ENCODE data around the gene ANKRD53.

Gene ANKRD53, protein sequence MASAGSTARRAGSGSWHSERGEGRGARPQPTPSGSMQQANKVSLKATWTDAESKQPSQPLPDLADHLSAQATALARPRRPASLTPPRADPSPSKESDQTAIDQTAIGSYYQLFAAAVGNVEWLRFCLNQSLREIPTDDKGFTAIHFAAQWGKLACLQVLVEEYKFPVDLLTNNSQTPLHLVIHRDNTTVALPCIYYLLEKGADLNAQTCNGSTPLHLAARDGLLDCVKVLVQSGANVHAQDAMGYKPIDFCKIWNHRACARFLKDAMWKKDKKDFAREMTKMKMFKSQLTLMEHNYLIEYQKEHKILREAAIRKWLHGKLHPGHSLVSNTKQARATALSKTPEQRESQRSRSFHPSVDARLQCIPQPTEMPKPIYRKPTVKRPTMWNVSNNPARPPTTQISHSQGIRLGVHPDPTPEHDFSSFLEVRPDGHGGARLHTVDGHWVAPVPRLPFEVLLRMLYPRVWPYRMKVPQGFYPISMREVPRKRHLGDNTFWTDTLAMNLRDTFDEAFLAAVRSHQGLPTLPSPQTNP

GRCh38 chr2:70978341-70979179 is at the start of gene ANKRD53:
Gene ANKRD53, plus strand, starts transcription at chr2:70978630. Its CDS starts 16 bp downstream, at chr2:70978646.
- peak; percentile 49 for DNase-seq

- DNase-seq, result no peak
These were observed 47.8 kb upstream of the ANKRD53 start for GRCh38 chr2:70930371-70931329.

GRCh38 chr2:70931376-70932000 is 46.9 kb upstream of the ANKRD53 start:
- DNase-seq, result no peak

DNA sequence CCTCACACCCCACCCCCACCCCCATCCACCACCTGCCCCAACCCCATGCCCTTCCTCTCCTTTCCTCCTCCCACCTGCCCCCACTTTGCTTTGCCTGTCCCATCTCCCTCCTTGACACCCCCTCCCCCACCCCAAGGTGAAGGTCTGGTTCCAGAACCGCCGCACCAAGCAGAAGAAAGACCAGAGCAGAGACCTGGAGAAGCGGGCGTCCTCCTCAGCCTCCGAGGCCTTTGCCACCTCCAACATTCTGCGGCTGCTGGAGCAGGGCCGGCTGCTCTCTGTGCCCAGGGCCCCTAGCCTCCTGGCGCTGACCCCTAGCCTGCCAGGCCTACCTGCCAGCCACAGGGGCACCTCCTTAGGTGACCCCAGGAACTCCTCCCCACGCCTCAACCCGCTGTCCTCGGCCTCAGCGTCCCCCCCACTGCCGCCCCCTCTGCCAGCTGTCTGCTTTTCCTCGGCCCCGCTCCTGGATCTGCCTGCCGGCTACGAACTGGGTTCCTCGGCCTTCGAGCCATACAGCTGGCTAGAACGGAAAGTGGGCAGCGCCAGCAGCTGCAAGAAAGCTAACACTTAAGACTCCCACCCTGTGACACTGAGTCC is 45.7 kb upstream of the ANKRD53 start:
- no peak for DNase-seq

- DNase-seq, result no peak
These were observed 43.4 kb upstream of the ANKRD53 start for GRCh38 chr2:70934981-70935380.

DNA sequence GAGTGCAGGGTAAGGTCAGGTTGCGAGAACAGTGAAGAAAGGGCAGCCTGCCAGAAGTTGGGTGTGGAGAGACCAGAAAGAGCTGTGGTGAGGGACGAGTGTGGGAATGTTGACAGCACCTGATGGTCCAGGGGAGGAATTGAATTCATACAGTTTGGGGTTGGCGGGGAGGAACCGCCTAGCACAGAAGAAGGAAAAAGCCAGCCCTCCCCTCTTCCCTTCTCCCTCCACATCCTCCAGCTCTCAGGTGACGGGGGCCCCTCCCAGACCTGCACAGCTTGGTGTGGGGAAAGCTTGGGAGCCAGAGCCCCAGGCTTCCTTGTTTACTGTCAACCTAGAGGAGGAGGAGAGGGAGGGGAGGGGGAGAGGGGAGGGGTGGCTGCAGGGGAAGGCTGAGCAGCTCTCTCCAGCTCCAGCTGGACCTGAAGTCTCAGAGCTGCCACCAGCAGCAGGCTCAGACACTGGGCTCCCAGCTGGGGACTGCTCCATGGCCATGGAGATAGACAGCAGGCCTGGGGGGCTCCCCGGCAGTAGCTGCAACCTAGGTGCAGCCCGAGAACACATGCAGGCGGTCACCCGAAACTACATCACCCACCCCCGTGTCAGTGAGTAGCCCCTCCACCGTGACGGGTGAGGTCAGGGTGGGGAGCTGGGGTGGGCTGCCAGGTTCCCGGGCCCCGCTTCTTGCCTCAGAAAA is 42.8 kb upstream of the ANKRD53 start, which contains the start of gene ATP6V1B1:
Gene ATP6V1B1 (plus strand): TSS at position 433 of the 697 bp plus-strand sequence. CDS start 55 bp downstream, at position 488.
- no peak for DNase-seq

DNA sequence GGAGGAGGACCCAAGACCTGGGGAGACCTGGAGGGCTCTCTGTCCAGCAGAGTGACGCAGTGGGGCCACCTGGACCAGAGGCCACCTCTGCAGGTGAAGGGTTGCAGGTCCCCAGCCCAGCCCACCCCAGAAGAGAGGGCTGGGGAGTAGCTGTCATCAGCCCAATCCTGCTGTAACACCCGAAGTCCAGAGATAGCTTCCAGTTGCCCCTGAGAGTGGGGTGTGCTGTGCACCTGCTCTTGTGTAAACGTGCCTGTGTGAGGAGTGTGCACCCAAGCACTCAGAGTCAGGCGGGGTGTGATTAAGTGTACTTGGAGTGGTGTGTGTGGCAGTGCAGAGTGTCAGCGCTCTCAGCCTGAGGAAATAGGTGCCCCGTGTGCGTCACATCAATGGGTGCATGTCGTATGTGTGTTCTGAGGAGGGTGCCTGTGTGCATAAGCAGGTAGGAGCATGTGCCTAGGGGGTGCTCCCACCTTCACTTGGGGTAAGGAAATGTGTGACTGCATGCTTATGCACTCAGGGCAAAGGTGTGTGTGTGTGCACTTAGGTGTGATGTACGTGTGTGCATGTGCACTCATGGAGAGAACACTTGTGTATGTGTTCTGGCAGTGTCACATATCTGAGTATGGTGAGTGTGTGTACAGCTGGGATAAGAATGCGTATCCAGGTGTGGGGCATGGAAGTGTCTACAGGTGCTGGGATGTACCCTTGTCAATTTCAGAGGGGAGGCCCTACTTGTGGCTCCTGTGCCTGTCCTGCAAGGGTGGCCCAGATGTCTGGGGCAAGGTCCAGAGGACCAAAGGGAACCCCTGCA is 42.1 kb upstream of the ANKRD53 start:
- DNase-seq, result no peak

DNA sequence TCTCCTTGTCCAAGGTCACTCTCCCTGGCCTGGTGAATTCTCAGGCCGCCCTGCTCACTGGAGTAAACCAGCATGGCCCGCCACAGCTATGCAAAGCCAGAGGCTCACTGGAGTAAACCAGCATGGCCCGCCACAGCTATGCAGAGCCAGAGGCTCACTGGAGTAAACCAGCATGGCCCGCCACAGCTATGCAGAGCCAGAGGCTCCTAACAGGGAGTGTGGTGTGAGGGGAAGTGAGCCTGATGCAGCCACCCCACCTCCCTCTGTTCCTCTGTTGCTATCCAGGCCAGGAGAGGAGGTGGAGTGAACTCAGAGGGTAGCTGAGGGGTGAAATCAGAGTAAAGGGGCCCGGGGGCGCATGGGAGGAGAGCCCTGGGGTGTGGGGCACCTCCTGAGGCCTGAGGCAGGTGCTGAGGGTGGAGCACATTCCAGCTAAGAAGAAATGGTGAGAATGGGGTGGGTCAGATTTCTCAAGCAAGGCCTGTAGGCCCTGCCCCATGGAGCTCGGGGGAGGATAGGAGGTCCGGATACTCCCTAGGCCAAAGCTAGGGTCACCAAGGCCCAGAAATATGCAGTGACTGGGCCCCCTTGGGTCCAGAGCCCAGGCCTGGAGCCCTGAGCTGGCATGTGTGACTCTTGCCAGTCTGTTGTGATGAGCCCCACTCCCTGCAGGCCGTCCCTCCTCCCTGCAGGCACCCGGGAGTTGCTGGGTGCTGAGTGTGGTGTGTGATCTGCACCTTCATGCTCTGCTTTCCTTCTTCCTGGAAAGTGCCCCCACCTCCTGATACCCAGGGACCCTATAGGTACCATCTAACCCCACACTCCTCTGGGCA is 41.2 kb upstream of the ANKRD53 start:
- no peak for DNase-seq

GRCh38 chr2:70937866-70938585 is 40.4 kb upstream of the ANKRD53 start:
- no peak for DNase-seq

- no peak for DNase-seq
These were observed 39.9 kb upstream of the ANKRD53 start for GRCh38 chr2:70938586-70938950.

DNA sequence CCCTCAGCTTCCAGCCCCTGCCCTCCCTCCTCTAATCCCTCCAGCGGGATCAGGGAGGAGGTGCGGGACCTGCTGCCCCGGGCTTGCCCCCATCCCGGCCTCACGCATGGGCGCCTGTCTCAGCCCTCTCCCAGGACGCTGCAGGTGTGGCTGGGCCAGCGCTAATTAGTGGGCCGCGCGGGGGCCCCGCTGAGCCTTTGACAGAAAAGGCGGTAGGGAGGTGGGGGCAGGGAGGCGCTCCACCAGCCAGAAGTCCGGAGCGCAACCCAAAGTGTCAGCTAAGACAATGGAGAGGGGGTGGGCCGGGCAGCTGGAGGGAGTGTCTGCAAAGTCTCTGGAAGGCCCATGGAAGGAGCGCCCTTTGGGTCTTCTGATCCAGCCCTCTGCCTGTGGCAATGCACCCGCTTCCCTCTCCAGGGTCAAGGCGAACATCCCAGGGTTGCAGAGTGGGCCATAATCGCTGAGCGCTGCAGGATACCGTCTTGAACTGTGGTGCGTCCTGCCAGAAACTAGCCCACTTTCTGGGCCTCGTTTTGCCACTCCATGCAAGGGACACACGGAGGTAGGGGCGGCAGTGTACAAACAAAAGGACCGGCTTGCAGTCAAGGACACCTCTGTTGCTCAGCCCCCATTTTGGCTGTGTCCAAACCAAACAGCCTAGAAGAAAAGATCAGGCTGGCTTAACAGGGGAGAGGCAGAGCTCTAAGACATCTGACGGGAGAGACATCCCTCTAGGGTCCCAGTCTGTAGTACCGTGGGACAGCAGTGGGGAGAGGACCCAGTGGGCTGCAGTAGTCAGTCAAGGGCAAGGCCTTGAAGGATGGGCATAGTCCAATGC is 39.2 kb upstream of the ANKRD53 start:
- no peak for DNase-seq

DNA sequence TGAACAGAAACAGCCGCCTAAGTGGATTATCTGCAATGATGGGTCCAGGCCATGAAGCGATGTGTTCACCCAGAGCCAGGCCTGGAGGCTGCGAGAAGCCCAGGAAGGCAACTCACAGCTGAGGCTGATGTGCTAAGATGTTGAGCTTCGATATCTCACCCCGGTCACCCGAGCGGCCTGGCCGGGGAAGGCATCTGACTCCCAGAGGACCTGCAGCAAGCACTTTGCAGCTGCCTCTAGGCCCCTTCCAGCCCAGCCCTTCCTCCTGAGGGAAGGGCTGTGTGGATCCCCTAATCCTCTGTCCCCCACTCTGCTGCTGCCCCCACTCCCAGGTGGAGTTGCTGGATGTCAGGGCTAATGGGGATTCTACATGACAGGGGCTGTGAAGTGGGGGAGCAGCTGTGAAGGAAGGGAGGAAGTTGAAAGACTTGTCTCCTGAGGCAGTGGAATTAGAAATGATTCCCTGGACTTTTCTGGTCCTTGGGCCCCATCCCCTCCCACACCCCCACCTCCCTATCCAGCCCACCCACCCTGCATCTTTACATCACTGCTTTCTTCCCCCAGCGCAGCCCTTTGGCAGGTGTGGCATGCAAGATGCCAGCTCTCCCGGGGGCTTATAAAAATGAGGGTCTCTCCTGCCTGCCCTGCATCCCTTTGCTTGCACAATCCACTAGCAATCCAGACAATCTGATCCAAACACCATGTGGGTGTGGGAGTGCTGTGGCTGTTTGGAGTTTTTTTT is 38.4 kb upstream of the ANKRD53 start:
- no peak for DNase-seq

DNA sequence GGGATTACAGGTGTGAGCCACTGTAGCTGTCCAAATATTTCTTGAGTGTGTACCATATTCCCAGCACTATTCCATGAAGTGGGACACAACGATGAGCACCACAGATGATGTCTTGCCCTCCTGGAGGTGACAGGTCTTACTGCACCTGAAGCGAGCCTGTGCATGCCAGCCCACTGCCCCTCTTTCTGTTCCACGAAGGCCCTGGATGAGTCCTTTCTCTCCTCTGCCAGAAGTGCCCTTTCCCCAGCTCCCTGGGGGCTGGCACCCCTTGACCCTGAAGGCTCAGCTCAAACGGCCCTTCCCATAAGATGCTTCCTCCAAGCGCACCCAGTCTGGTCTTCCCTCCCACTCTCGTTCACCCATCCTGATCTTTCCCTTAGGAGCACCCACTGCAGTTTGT is 37.2 kb upstream of the ANKRD53 start:
- no peak for DNase-seq

DNA sequence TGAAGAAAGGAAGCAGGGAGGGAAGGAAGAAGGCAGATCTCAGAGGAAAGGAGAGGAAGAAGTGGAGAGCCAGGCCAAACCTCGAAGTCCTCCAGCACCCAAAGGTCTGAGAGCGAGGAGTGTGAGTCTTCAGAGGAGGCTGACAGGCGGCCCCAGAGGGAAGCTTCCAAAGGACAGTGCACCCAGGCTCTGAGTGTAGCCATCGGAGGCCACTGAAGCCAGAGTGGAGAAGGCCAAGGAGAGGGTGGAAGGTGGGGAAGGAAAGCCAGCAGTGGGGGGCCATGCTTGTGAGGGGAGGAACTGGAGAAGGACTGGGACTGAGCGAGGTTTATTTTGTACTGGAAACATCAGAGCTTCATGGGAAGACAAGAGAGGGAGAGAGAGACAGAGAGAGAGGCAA is 36.7 kb upstream of the ANKRD53 start:
- no peak for DNase-seq

DNA sequence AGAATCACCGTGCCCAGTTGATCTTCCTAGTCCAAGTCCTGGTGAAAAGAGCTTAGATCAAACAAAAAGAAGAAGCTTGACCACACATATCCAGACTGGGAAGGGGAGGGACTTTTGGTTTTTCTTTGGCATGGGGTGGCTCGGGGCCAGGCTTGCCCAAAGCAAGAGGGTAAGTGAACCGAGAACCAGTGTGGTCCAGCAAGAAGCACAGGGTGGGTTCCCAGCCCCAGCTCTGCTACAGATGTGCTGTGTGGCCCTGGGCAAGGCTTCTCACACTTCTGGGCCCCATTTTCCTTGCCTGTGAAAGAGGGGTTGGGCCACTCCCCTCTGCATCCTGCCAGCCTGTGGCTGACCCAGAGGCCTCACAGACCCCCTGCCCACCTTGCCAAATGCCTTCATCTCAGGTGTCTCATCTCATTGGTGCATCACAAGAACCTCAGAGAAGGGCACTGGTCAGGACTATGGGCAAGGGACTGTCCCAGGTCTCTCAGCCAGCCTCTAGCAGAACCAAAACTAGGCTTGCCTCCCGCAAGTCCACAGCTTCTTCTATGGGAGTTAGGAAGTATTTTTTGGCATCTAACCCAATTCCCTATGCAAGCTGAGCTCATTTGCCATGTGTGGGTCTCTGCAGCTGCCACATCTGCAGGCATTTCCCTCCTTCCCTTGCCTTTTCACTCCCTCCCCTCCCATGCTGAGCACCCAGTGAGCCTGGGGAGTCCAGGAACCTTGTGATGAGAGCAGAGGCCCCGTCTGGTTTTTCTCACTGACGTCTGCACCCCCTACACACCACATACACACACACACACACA is 35.8 kb upstream of the ANKRD53 start:
- DNase-seq, result no peak

Measured in hematopoietic multipotent progenitor cell treated with erythropoietin and hydrocortisone succinate and interleukin-3 and kit ligand, for 8 days (in vitro differentiated cells).